22Rv1 (cell line): ENCODE measurements around the gene KMT5C.

Source experiments
- H3K27ac ChIP-seq: fragments of 450-650 bp; 2 replicates; pipeline ENCODE4 v1.5.1; 2017
- CTCF ChIP-seq: fragments of 450-650 bp; IDR thresholded peaks from 2 replicates; pipeline ENCODE4 v1.5.1; 2017; ENCODE audit warnings: mild to moderate bottlenecking
- ZFX ChIP-seq: fragments of 450-650 bp; IDR thresholded peaks from 2 replicates; pipeline ENCODE4 v1.6.1; 2017; ENCODE audit warnings: antibody characterized with exemption, borderline replicate concordance

Gene KMT5C

GRCh38 chr19:55303477-55303876 is 36.2 kb upstream of the KMT5C start:
- no peak overlapping the region for H3K27ac ChIP-seq
- TF ChIP-seq ZFX (no peak), CTCF (no peak)

- TF ChIP-seq ZFX (no peak), CTCF (no peak)
- no peak overlapping the region for H3K27ac ChIP-seq
These were observed 35.2 kb upstream of the KMT5C start for GRCh38 chr19:55304279-55304978.

DNA sequence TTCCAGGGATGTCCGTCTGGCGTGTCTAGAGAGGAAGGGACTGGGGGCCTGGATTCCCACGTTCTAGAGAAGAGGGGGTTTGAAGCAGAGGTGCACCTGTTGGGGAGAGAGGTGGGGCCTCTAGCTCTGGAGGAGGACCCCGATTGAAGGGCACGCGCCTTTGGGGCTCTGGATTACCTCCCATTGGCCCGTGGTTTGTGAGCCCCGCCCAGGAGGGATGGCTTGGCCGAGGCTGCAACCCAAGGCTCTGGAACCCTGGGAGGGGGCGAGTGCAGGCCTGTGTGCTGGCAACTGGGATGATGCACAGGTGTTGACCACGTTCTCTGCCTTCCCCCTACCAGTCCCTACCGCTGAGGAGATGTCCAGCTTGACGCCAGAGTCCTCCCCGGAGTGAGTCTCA is 34.7 kb upstream of the KMT5C start:
- TF ChIP-seq CTCF (no peak), ZFX (no peak)
- no peak overlapping the region for H3K27ac ChIP-seq

- no peak overlapping the region for H3K27ac ChIP-seq
- no peak for TF ChIP-seq ZFX
- TF ChIP-seq CTCF, result no peak
These were observed 34.2 kb upstream of the KMT5C start for GRCh38 chr19:55305491-55305890.

GRCh38 chr19:55305983-55306562 is 33.6 kb upstream of the KMT5C start:
- H3K27ac ChIP-seq, result no peak overlapping the region
- TF ChIP-seq CTCF (no peak), ZFX (no peak)

- no peak overlapping the region for H3K27ac ChIP-seq
- no peak for TF ChIP-seq ZFX
- no peak for TF ChIP-seq CTCF
These were observed 33.0 kb upstream of the KMT5C start for GRCh38 chr19:55306712-55307111.

DNA sequence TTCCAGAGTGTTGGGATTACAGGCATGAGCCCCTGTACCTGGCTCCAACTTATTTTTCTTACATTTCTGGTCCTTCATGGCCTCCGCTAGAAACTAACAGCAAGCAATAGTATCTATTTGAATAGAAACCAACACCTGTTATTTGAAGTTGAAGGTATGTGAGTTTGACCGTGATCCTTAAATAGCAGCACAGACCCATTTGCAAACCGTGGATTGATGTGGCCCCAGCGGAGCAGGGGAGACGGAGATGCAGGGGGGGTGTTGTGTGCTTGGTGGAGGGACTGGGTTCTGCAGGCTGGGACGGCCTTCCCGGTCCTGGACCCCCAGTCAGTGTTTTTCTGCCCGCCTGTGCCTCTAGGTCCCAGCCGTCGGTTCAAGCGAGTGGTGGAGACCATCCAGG is 31.4 kb upstream of the KMT5C start:
- TF ChIP-seq ZFX, result no peak
- H3K27ac ChIP-seq, result no peak overlapping the region
